Measurements from ENCODE around the gene KRTAP10-4.
"Not testable (repeated sequence)": the region's sequence is repeated elsewhere in the genome, so short reads cannot be mapped to it uniquely, and the experiment has no call there.

The KRTAP10-4 gene

DNA sequence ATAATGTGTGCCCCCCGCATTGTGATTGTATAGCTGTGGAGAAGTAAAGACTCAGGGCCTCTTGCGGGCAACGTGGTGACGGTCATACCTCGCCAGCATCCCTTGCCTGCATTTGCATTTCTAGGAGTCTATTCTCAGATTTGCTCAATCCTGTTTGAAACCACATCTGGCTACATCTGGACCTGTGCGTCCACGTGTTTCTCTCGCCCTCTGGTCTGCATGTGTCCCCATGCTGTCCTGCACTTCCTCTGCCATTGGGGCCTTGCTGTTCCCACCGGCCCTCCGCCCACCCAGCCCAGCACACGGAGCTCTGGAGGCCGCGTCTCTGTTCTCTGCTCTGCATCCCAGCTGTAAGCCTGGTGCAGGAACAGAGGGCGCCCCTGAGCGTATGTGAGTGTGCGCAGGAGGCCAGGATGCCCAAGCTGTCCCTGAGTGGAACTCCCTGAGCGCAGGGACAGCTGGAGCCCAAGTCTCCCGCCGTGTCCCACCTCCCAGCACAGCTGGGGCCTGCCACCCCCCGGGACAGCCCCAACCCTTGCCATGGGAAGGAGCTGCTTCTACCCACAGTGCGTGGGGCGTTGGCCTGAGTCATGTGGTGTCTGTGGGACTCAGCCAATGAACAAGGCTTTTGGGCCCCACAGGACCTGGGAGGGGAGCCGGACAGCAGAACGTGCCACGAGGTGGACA lies 23.9 kb upstream of the KRTAP10-4 start:
- Histone ChIP-seq H3K27me3 (ENCODE audit: control insufficient read depth in 2 of 2, insufficient read depth in 2 of 2, low read length in 2 of 2) (no peaks in the 10 kb centered on the region), H3K36me3 (ENCODE audit: control insufficient read depth in 2 of 2, insufficient read depth in 2 of 2, low read length in 2 of 2) (no peaks in the 10 kb centered on the region), H3K27ac (ENCODE audit: low read depth in 2 of 2, low read length in 2 of 2) (no peak overlapping the region), H3K9me3 (ENCODE audit: control insufficient read depth in 2 of 2, low read length in 2 of 2) (no peaks in the 10 kb centered on the region), H3K4me3 (ENCODE audit: low read length in 2 of 2) (no peak overlapping the region), H3K9ac (ENCODE audit: low read depth in 1 of 2, low read length in 2 of 2) (no peak overlapping the region), H3K4me1 (ENCODE audit: control insufficient read depth in 2 of 2, insufficient read depth in 2 of 2, low read length in 2 of 2) (no peaks in the 10 kb centered on the region)

GRCh38 chr21:44550285-44550684 lies 23.2 kb upstream of the KRTAP10-4 start:
- H3K4me1 ChIP-seq (ENCODE audit: control insufficient read depth in 2 of 2, insufficient read depth in 2 of 2, low read length in 2 of 2); H3K27me3 ChIP-seq (ENCODE audit: control insufficient read depth in 2 of 2, insufficient read depth in 2 of 2, low read length in 2 of 2); H3K9me3 ChIP-seq (ENCODE audit: control insufficient read depth in 2 of 2, low read length in 2 of 2); H3K27ac ChIP-seq (ENCODE audit: low read depth in 2 of 2, low read length in 2 of 2); H3K4me3 ChIP-seq (ENCODE audit: low read length in 2 of 2); H3K36me3 ChIP-seq (ENCODE audit: control insufficient read depth in 2 of 2, insufficient read depth in 2 of 2, low read length in 2 of 2); H3K9ac ChIP-seq (ENCODE audit: low read depth in 1 of 2, low read length in 2 of 2): not testable (repeated sequence)

DNA sequence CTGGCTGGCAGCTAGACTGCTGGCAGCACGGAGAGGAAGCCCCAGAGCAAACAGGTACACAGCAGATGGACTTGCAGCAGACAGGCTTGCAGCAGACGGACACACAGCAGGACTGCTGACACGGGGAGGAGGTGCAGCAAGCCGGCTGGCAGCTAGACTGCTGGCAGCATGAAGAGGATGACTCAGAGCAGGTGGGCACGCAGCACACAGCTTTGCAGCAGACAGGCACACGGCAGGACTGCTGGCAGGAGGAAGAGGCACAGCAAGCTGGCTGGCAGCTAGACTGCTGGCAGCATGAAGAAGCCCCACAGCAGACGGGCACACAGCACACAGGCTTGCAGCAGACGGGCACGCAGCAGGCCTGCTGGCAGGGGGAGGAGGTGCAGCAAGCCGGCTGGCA lies 22.7 kb upstream of the KRTAP10-4 start:
- H3K4me3 ChIP-seq (ENCODE audit: low read length in 2 of 2), result no peak overlapping the region
- H3K36me3 ChIP-seq (ENCODE audit: control insufficient read depth in 2 of 2, insufficient read depth in 2 of 2, low read length in 2 of 2), result no peaks in the 10 kb centered on the region

GRCh38 chr21:44551340-44551961 lies 22.1 kb upstream of the KRTAP10-4 start, which contains the start of gene KRTAP10-2:
Gene KRTAP10-2 (minus strand): TSS chr21:44551505. CDS start chr21:44551458, 47 bp downstream.
- Histone ChIP-seq H3K27ac (ENCODE audit: low read depth in 2 of 2, low read length in 2 of 2) (no peak within 1 kb of the TSS), H3K27me3 (ENCODE audit: control insufficient read depth in 2 of 2, insufficient read depth in 2 of 2, low read length in 2 of 2) (peaks cover 0 to 2% of the 10 kb centered on the region in 2 donors)

More for the DNA sequence above, 22.7 kb upstream of the KRTAP10-4 start:
- no peak overlapping the region for H3K27ac ChIP-seq (ENCODE audit: low read depth in 2 of 2, low read length in 2 of 2)
- peaks cover 0 to 2% of the 10 kb centered on the region in 2 donors for H3K27me3 ChIP-seq (ENCODE audit: control insufficient read depth in 2 of 2, insufficient read depth in 2 of 2, low read length in 2 of 2)
- no peaks in the 10 kb centered on the region for H3K9me3 ChIP-seq (ENCODE audit: control insufficient read depth in 2 of 2, low read length in 2 of 2)
- no peak overlapping the region for H3K9ac ChIP-seq (ENCODE audit: low read depth in 1 of 2, low read length in 2 of 2)
- no peaks in the 10 kb centered on the region for H3K4me1 ChIP-seq (ENCODE audit: control insufficient read depth in 2 of 2, insufficient read depth in 2 of 2, low read length in 2 of 2)

GRCh38 chr21:44552136-44552535 lies 21.4 kb upstream of the KRTAP10-4 start:
- no peaks in the 10 kb centered on the region for H3K36me3 ChIP-seq (ENCODE audit: control insufficient read depth in 2 of 2, insufficient read depth in 2 of 2, low read length in 2 of 2)
- peaks cover 0 to 2% of the 10 kb centered on the region in 2 donors for H3K27me3 ChIP-seq (ENCODE audit: control insufficient read depth in 2 of 2, insufficient read depth in 2 of 2, low read length in 2 of 2)
- H3K4me3 ChIP-seq (ENCODE audit: low read length in 2 of 2), result no peak overlapping the region
- no peak overlapping the region for H3K27ac ChIP-seq (ENCODE audit: low read depth in 2 of 2, low read length in 2 of 2)
- no peaks in the 10 kb centered on the region for H3K4me1 ChIP-seq (ENCODE audit: control insufficient read depth in 2 of 2, insufficient read depth in 2 of 2, low read length in 2 of 2)
- no peaks in the 10 kb centered on the region for H3K9me3 ChIP-seq (ENCODE audit: control insufficient read depth in 2 of 2, low read length in 2 of 2)
- no peak overlapping the region for H3K9ac ChIP-seq (ENCODE audit: low read depth in 1 of 2, low read length in 2 of 2)

More at GRCh38 chr21:44551340-44551961, 22.1 kb upstream of the KRTAP10-4 start, which contains the start of gene KRTAP10-2:
- Histone ChIP-seq H3K9me3 (ENCODE audit: control insufficient read depth in 2 of 2, low read length in 2 of 2) (no peaks in the 10 kb centered on the region), H3K36me3 (ENCODE audit: control insufficient read depth in 2 of 2, insufficient read depth in 2 of 2, low read length in 2 of 2) (no peaks in the 10 kb centered on the region), H3K4me3 (ENCODE audit: low read length in 2 of 2) (no peak within 1 kb of the TSS), H3K9ac (ENCODE audit: low read depth in 1 of 2, low read length in 2 of 2) (no peak within 1 kb of the TSS), H3K4me1 (ENCODE audit: control insufficient read depth in 2 of 2, insufficient read depth in 2 of 2, low read length in 2 of 2) (no peaks in the 10 kb centered on the region)

DNA sequence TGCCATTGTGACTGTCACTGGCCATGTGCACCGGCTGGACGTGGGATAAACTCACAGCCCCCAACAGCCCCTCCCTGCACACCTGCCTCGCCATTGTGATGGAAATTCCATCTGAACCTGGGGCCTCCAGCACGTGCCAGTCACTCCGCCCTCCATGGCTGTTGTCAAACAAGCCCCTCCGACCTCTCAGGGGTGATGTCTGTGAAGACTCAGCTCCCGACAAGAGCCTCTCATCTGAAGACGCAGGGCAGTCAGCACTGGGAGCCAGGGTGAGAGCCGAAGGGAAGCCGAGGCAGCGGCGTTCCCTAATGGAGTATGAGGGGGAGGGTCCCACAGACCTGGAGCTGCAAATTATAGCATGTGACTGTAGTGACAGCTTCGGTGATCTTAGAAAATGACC lies 20.8 kb upstream of the KRTAP10-4 start:
- Histone ChIP-seq H3K4me1 (ENCODE audit: control insufficient read depth in 2 of 2, insufficient read depth in 2 of 2, low read length in 2 of 2) (no peaks in the 10 kb centered on the region), H3K27me3 (ENCODE audit: control insufficient read depth in 2 of 2, insufficient read depth in 2 of 2, low read length in 2 of 2) (peaks cover 3 to 4% of the 10 kb centered on the region in 2 donors)

GRCh38 chr21:44555200-44555875 lies 18.2 kb upstream of the KRTAP10-4 start:
- H3K4me3 ChIP-seq (ENCODE audit: low read length in 2 of 2), result no peak overlapping the region
- H3K4me1 ChIP-seq (ENCODE audit: control insufficient read depth in 2 of 2, insufficient read depth in 2 of 2, low read length in 2 of 2), result no peaks in the 10 kb centered on the region
- H3K9me3 ChIP-seq (ENCODE audit: control insufficient read depth in 2 of 2, low read length in 2 of 2), result no peaks in the 10 kb centered on the region
- no peak overlapping the region for H3K9ac ChIP-seq (ENCODE audit: low read depth in 1 of 2, low read length in 2 of 2)
- no peak overlapping the region for H3K27ac ChIP-seq (ENCODE audit: low read depth in 2 of 2, low read length in 2 of 2)
- H3K27me3 ChIP-seq (ENCODE audit: control insufficient read depth in 2 of 2, insufficient read depth in 2 of 2, low read length in 2 of 2), result peaks cover 5 to 6% of the 10 kb centered on the region in 2 donors
- no peaks in the 10 kb centered on the region for H3K36me3 ChIP-seq (ENCODE audit: control insufficient read depth in 2 of 2, insufficient read depth in 2 of 2, low read length in 2 of 2)

More for the DNA sequence above, 20.8 kb upstream of the KRTAP10-4 start:
- H3K9me3 ChIP-seq (ENCODE audit: control insufficient read depth in 2 of 2, low read length in 2 of 2), result no peaks in the 10 kb centered on the region
- no peak overlapping the region for H3K4me3 ChIP-seq (ENCODE audit: low read length in 2 of 2)
- H3K36me3 ChIP-seq (ENCODE audit: control insufficient read depth in 2 of 2, insufficient read depth in 2 of 2, low read length in 2 of 2), result no peaks in the 10 kb centered on the region
- no peak overlapping the region for H3K9ac ChIP-seq (ENCODE audit: low read depth in 1 of 2, low read length in 2 of 2)
- no peak overlapping the region for H3K27ac ChIP-seq (ENCODE audit: low read depth in 2 of 2, low read length in 2 of 2)

DNA sequence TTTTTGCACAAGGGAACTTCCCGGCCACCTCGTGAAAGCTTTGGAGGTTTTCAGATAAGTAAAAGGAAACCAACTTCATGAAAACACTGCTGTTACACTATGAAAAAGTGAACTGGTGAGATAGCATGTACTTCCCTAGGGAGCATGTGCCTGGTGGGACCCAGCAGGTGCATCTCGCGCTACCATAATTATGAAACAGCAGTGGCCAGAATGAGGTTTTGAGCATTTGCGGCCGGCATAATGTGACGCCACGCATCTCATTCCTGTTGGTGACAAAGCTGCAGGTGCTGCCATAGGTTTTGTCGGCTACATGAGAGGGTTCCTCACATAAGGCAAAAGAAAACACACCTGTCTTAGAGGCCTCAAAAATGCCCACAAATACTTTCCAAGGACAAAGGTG lies 16.6 kb upstream of the KRTAP10-4 start:
- H3K9ac ChIP-seq (ENCODE audit: low read depth in 1 of 2, low read length in 2 of 2), result no peak overlapping the region
- H3K27me3 ChIP-seq (ENCODE audit: control insufficient read depth in 2 of 2, insufficient read depth in 2 of 2, low read length in 2 of 2), result peaks cover 5 to 6% of the 10 kb centered on the region in 2 donors
- no peak overlapping the region for H3K4me3 ChIP-seq (ENCODE audit: low read length in 2 of 2)
- no peaks in the 10 kb centered on the region for H3K36me3 ChIP-seq (ENCODE audit: control insufficient read depth in 2 of 2, insufficient read depth in 2 of 2, low read length in 2 of 2)
- H3K4me1 ChIP-seq (ENCODE audit: control insufficient read depth in 2 of 2, insufficient read depth in 2 of 2, low read length in 2 of 2), result no peaks in the 10 kb centered on the region
- no peak overlapping the region for H3K27ac ChIP-seq (ENCODE audit: low read depth in 2 of 2, low read length in 2 of 2)
- H3K9me3 ChIP-seq (ENCODE audit: control insufficient read depth in 2 of 2, low read length in 2 of 2), result no peaks in the 10 kb centered on the region

- peaks cover 5 to 6% of the 10 kb centered on the region in 2 donors for H3K27me3 ChIP-seq (ENCODE audit: control insufficient read depth in 2 of 2, insufficient read depth in 2 of 2, low read length in 2 of 2)
These were observed 15.8 kb upstream of the KRTAP10-4 start for GRCh38 chr21:44557491-44558328.

More at GRCh38 chr21:44557491-44558328, 15.8 kb upstream of the KRTAP10-4 start:
- no peak overlapping the region for H3K4me3 ChIP-seq (ENCODE audit: low read length in 2 of 2)
- H3K9me3 ChIP-seq (ENCODE audit: control insufficient read depth in 2 of 2, low read length in 2 of 2), result no peaks in the 10 kb centered on the region
- H3K4me1 ChIP-seq (ENCODE audit: control insufficient read depth in 2 of 2, insufficient read depth in 2 of 2, low read length in 2 of 2), result no peaks in the 10 kb centered on the region
- H3K27ac ChIP-seq (ENCODE audit: low read depth in 2 of 2, low read length in 2 of 2), result no peak overlapping the region
- H3K36me3 ChIP-seq (ENCODE audit: control insufficient read depth in 2 of 2, insufficient read depth in 2 of 2, low read length in 2 of 2), result no peaks in the 10 kb centered on the region
- no peak overlapping the region for H3K9ac ChIP-seq (ENCODE audit: low read depth in 1 of 2, low read length in 2 of 2)

Data from mucosa of rectum (tissue), 2 donors.